ENCODE data around the gene KRT71.

The KRT71 gene

DNA sequence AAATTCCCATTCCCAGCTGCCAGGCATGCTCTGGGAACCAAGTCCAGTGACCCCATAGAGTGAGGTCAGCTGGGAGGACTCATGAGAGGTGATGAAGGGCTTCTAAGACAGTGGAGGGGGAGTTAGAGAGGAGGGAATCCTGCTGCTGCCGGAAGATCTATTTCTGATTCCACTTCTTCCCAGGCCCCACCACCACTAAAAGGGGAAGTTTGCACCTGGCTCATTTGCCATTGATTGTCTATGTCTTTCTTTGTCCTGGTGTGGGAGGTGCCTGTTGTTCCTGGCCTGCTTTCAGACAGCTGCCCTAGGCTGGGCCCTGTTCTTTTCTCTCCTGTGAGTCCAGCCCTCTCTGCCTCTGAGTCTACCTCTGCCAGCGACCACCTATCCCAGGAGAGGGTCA is 56.9 kb downstream of the KRT71 start:
- DNase-seq (ENCODE audit: low spot score), result no peak

DNA sequence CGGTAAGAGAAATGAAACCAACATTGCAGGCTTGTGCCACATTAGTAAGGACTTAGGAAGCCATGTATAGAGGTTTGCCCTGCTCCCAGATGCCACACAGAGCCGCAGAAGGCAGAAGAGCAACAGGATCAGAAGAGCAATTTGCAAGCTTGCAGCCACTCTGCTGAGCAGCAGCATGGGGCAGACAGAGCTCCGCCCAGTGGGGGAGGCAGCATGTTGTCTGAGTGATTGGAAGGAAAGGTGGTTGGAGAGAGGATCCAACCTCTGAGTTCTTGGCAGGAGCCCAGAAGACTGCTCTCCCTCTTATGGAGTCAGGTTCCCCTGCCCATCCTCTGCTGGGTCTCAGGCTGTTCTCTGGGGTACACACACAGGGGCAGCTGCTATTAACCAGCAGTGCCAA is 57.6 kb downstream of the KRT71 start:
- DNase-seq (ENCODE audit: low spot score), result no peak

DNA sequence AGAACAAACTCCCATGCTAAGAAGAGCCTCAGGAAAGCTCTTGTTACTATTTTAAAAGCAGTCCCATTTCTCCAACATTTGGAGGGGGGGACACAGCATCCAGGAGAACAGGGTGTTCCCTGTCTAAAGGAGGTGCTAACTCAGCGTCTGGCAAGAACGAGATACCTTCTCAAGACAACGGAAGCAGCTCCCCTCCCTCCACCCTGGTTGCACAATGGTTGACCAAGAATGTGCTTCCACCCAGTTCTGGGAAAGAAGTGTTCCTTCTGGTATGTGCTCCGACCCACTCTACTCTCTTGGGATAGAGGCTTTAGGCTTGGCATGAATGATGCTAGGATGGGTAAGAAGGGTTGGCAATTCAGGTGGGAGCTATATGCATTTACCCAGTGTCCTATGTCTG is 58.4 kb downstream of the KRT71 start:
- DNase-seq (ENCODE audit: low spot score), result no peak

DNA sequence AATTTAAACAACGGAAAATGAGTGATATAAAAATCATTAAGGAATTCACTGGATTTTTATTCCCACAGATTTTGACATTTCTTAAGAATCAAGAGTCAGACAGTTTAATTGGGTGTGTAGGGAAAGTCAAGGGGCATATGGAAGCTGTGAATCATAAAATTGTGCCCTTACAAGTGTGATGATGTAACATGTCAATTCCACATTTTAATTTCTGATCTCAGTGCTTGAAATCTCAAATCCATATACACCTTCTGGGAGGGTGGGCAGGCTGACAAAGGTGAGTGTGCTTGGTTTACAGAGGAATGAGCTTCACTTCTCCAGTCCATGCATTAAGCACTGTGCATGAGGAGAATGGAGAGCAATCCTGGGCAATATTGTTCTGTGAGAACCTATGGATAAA is 58.8 kb downstream of the KRT71 start:
- DNase-seq (ENCODE audit: low spot score), result no peak

All from ecto neural progenitor cell (in vitro differentiated cells).